ENCODE measurements around the gene EPB41.

EPB41 gene

GRCh38 chr1:28887835-28888682 is 26.3 kb upstream of the EPB41 start (continued):
- no peak for TF ChIP-seq TSHZ1 (tag by site-specific recombination; IDR thresholded peaks at IDR 0.05; ENCODE audit: borderline replicate concordance)
- TF ChIP-seq ZNF843 (tag by site-specific recombination; IDR thresholded peaks at IDR 0.05), result no peak
- TF ChIP-seq ZFP41 (tag by site-specific recombination; IDR thresholded peaks at IDR 0.05; ENCODE audit: borderline replicate concordance), result no peak
- peak; percentile 23 for TF ChIP-seq ZBTB26 (tag by site-specific recombination; optimal IDR thresholded peaks at IDR 0.05)
- TF ChIP-seq ZNF18 (tag by site-specific recombination; IDR thresholded peaks at IDR 0.05), result no peak
- TF ChIP-seq YY1 (tag by site-specific recombination; IDR thresholded peaks at IDR 0.05), result no peak
- TF ChIP-seq ZNF837 (tag by site-specific recombination; IDR thresholded peaks at IDR 0.05), result no peak
- TF ChIP-seq SALL2 (tag by site-specific recombination; IDR thresholded peaks at IDR 0.05; ENCODE audit: borderline replicate concordance), result no peak
- no peak for TF ChIP-seq CTCF (tag by site-specific recombination; IDR thresholded peaks at IDR 0.05)
- no peak for TF ChIP-seq ZNF623 (tag by site-specific recombination; IDR thresholded peaks at IDR 0.05)
- TF ChIP-seq KLF16 (tag by site-specific recombination; IDR thresholded peaks at IDR 0.05), result no peak
- TF ChIP-seq ZNF354C (tag by site-specific recombination; IDR thresholded peaks at IDR 0.05; ENCODE audit: borderline replicate concordance, low read depth), result no peak
- no peak for TF ChIP-seq ZNF521 (tag by site-specific recombination; IDR thresholded peaks at IDR 0.05)
- TF ChIP-seq ZNF324 (tag by site-specific recombination; IDR thresholded peaks at IDR 0.05), result no peak
- no peak for TF ChIP-seq PBX3 (CRISPR knock-in tag; IDR thresholded peaks at IDR 0.05)
- TF ChIP-seq ZNF175 (tag by site-specific recombination; IDR thresholded peaks at IDR 0.05), result no peak
- TF ChIP-seq ZNF596 (tag by site-specific recombination; IDR thresholded peaks at IDR 0.05), result no peak
- TF ChIP-seq GLIS2 (tag by site-specific recombination; IDR thresholded peaks at IDR 0.05), result peak; percentile 76
- TF ChIP-seq FEZF1 (tag by site-specific recombination; IDR thresholded peaks at IDR 0.05), result no peak
- peak; percentile 63 for TF ChIP-seq KLF1 (tag by site-specific recombination; IDR thresholded peaks at IDR 0.05)
- no peak for TF ChIP-seq MEIS1 (CRISPR knock-in tag; IDR thresholded peaks at IDR 0.05; ENCODE audit: borderline replicate concordance)
- no peak for TF ChIP-seq ZNF2 (tag by site-specific recombination; IDR thresholded peaks at IDR 0.05)
- TF ChIP-seq ZNF266 (tag by site-specific recombination; IDR thresholded peaks at IDR 0.05; ENCODE audit: low read depth), result no peak
- no peak for TF ChIP-seq ZNF660 (tag by site-specific recombination; IDR thresholded peaks at IDR 0.05)
- TF ChIP-seq REPIN1 (tag by site-specific recombination; IDR thresholded peaks at IDR 0.05; ENCODE audit: low read depth), result no peak
- TF ChIP-seq ZNF423 (tag by site-specific recombination; IDR thresholded peaks at IDR 0.05), result 0 out of 2 replicates have a peak, but pooled peaks have one; percentile 25
- no peak for TF ChIP-seq ZNF23 (tag by site-specific recombination; IDR thresholded peaks at IDR 0.05; ENCODE audit: borderline replicate concordance)
- TF ChIP-seq ATF2 (tag by site-specific recombination; IDR thresholded peaks at IDR 0.05; ENCODE audit: low read depth), result no peak
- TF ChIP-seq ZNF394 (tag by site-specific recombination; IDR thresholded peaks at IDR 0.05; ENCODE audit: borderline replicate concordance), result no peak
- TF ChIP-seq ZNF121 (tag by site-specific recombination; IDR thresholded peaks at IDR 0.05), result no peak
